Fibroblast of pulmonary artery (primary cell): Measurements from ENCODE around the gene ZBTB20.

ENCODE experiments used
- DNase-seq: peaks from one replicate; pipeline ENCODE4 v3.0.0-alpha.2; 2010; ENCODE audit warnings: low read depth
- H3K4me3 ChIP-seq: replicated peaks from 2 replicates; pipeline ENCODE4 v1.5.1; 2011; ENCODE audit warnings: low read depth, mild to moderate bottlenecking, control low read depth, low read length, moderate library complexity
- TF ChIP-seq, protein P1 (sequence below): IDR thresholded peaks from 2 replicates; pipeline ENCODE4 v1.5.1; 2011; ENCODE audit warnings: mild to moderate bottlenecking, control low read depth, low read length, inconsistent platforms; ENCODE audit errors: missing control alignments

ZBTB20 gene

DNA sequence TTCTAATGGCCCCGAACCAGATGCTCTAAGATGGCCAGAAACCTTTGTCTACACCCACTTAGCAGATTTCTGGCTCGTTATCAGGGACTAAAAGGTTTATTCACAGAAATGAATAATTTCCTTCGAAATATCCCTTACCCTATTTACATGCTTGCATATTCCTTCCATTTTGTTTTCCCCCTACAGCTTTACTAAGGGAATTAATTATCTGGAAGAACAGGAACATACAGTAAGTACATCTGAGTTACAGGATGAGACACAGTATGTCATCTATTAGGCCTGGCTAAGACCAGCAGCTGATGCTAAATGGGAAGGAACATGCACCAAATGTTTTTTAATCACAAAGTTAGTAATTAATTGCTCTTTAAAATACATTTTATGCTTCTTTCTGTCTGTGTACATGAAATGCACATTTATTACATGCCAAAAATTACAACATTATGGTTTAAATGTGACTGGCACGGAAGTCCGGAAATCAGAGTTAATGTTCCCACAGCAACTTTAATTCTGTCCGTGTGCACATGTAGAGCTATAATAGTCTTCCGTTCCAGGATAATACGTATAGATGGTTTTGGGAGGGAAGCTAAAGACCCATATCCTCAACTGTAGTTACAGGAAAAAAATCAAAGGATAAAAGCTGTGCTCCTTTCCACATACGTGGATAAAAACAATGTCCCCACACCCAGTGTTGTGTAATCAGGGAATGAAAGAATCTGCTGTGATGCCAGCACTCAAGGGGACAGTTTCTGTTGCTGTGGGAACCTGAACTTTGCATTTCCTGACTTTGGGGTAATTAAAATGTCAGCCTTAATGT lies 771.3 kb downstream of the ZBTB20 start:
- no peak overlapping the region for H3K4me3 ChIP-seq
- peak; percentile 63 for DNase-seq

DNA sequence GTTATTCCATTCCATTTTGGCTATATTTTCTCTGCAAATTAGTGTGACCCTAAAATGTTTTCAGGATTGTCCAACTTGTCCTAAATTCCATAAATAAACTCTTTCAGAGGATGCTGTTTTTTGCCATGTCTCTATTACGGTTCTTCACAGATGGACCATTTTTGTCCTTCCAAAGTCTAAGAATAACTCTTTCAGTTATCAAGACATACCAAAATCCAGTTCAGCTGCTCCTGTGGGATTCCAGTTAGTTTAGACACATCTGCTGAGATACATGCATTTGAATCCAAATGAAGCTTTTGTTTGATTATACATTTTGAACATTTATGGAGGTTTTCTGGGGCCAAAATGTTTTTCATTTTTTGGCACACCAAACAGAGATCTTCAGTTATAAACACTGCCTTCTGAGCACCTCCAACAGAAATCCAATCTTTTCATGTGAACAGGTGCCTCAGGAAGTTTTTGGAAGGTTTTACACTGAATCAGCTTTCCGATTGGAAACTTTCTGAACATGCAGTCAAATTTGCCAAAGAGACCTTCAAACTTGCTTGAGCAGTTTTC lies 772.6 kb downstream of the ZBTB20 start:
- TF ChIP-seq, protein P1, sequence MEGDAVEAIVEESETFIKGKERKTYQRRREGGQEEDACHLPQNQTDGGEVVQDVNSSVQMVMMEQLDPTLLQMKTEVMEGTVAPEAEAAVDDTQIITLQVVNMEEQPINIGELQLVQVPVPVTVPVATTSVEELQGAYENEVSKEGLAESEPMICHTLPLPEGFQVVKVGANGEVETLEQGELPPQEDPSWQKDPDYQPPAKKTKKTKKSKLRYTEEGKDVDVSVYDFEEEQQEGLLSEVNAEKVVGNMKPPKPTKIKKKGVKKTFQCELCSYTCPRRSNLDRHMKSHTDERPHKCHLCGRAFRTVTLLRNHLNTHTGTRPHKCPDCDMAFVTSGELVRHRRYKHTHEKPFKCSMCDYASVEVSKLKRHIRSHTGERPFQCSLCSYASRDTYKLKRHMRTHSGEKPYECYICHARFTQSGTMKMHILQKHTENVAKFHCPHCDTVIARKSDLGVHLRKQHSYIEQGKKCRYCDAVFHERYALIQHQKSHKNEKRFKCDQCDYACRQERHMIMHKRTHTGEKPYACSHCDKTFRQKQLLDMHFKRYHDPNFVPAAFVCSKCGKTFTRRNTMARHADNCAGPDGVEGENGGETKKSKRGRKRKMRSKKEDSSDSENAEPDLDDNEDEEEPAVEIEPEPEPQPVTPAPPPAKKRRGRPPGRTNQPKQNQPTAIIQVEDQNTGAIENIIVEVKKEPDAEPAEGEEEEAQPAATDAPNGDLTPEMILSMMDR: no peak
- H3K4me3 ChIP-seq: no peak overlapping the region

More for the DNA sequence above, 771.3 kb downstream of the ZBTB20 start:
- TF ChIP-seq, protein P1: no peak

DNA sequence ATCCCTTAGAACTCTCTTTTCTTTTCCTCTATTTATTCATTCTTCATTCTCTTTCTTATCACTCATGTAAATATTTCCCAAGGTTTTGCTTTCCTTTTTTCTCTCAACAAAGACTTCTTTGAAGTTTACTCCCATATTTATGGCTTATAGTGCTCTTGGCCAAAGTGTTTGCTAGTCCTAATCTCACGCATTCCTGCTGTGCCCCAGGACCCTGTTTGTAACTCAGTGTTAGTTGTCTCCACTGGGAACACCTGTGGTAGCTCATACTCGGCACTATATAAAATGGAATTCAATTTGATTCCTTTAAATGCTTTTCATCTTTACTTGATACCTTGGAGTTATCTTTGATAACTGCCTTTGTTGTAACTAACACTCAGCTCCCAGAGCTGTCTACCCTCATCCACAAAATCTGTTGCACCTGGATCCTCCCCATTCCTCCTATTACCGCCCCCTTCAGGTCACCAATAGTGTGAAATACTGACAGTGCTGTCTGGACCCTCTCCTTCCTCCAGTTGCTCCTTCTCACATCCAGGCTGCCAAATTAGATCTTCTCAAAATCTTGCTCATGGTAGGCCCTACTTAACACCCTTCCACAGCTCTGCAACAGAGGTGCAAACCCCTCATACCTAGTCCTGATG lies 776.4 kb downstream of the ZBTB20 start:
- H3K4me3 ChIP-seq: no peak overlapping the region
- TF ChIP-seq, protein P1: peak; percentile 10
- DNase-seq: no peak

More for the DNA sequence above, 772.6 kb downstream of the ZBTB20 start:
- DNase-seq: no peak

DNA sequence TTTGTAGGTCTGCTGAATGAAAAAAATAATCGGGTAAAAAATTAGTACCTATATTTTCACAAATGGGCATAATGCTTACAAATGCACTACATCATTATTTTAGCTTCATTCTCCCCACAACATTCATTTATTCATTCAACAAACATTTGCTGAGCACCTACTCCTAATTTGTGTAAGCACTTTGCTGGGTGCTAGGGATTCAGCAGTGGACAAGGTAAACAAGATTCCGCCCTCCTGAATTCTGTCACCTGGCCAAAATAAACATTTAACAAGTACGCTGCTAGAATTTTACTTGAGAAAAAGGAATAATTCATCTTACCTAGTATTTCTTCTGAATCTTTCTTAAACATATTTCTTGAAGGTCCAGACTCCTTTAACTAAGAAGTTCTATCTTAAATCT lies 781.2 kb downstream of the ZBTB20 start:
- DNase-seq: no peak
- TF ChIP-seq, protein P1: no peak
- H3K4me3 ChIP-seq: no peak overlapping the region

DNA sequence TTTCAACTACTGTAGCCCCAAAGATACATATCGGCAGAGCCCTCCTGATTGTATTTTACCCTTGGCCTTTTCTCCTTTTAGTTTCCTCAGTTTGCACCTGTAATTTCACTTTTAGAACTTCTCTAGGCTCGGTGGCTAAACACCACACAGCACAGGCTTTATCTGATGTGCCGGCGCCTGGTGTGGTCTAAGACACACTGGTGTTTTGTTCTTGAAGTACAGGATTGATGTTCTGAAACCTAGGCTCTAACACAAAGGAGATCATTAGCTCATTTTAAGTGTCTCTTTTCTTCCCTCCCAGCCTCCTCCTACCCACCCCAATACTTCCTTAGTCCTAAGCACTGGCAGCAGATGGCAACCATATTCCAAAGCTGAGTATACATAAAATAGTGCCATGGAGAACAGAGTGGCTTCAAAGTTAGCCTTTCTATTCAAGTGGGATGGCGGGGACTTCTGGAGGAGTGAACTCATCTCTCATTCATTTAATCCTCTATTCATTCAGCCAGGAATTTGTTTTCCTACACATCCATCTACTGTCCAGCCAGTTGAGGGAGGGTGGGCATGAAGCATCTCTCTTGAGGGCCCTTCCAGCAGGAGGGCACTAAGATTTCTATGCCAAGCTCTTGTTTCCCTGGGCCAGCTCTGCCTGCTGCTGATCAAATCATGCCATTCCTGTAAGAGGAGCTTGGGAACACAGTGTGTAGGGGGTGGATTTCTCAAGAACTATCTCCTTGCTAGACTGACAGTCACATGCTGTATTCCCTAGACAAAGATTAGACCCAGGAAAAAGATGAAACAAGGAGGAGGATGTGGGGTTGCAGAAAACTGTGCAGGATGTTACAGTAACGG lies 782.1 kb downstream of the ZBTB20 start:
- DNase-seq: peak; percentile 41
- H3K4me3 ChIP-seq: no peak overlapping the region
- TF ChIP-seq, protein P1: no peak

DNA sequence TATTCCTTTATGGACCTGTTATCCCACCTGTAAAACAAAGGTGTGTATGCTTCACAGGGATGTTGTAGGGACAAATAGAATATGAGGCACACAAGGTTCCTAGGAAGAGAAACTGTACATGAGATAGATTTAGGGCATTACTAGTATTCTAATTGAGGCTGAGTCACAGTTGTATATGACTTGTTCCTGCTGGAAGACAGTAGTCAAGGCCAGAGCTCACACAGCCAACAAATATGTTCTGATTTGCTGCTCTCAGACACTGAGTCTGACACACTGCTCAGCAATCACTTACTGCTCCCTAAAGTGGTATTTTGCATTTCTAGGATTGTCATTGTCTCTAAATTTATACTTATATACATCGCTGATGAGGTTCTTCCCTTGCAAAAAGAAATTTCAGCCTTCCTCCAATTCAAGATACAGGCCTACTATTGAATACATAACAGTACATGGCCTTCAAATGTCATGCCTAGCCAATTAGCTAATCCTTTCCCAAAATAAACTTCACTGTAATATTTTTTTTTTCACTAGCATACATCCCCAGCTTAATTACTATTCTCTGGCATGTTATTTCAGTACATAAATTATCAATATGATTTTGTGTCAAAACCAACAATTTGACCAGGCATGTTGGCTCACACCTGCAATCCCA lies 783.4 kb downstream of the ZBTB20 start:
- H3K4me3 ChIP-seq: no peak overlapping the region
- peak; percentile 48 for DNase-seq
- TF ChIP-seq, protein P1: no peak
